Stimulated activated CD4-positive, alpha-beta T cell treated with anti-CD3 and anti-CD28 coated beads, Interleukin-1b, Interleukin-23, amount 100 ng/mL, for 48 hours (primary cell): ENCODE measurements around the gene RABGEF1.
A peak's percentile ranks its signal among the peaks of the same experiment; 100 is the strongest.
"Not testable (repeated sequence)": the region's sequence is repeated elsewhere in the genome, so short reads cannot be mapped to it uniquely, and the experiment has no call there.

Source experiments
- DNase-seq: peaks from one replicate; pipeline ENCODE4 v3.0.0-alpha.2; 2020

The RABGEF1 gene

DNA sequence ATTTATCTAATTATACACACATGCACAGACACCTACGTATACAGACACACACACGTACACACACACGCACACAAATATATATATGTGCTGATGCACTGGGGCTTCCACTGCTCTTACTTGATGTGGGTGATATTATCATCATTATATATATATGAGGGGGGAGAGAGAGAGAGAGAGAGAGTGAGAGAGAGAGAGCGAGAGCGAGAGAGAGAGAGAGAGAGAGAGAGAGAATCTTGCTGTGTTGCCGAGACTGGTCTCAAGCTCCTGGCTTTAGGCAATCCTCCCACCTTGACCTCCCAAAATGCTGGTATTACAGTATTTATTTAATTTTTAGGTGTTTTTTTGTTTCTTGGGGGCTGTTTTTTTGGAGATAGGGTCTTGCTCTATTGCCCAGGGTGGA lies 3.6 kb upstream of the RABGEF1 start:
- no peak for DNase-seq

DNA sequence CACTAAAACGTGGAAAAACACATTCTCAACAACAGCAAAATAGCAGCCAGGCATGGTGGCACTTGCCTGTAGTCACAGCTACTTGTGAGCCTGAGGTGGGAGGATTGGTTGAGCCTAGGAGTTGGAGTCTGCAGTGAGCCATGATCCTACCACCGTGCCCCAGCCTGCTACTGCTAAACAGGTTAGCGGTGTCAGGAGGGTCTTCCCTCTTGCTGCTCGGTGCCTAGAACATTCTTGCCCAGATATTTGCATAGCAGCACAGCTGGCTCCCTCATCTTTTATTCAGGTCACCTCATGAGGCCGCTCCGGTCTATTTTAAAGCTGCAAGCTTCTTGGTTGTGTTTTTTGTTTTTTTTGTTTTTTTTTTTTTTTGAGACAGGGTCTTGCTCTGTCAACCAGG lies 2.9 kb upstream of the RABGEF1 start:
- DNase-seq: no peak

DNA sequence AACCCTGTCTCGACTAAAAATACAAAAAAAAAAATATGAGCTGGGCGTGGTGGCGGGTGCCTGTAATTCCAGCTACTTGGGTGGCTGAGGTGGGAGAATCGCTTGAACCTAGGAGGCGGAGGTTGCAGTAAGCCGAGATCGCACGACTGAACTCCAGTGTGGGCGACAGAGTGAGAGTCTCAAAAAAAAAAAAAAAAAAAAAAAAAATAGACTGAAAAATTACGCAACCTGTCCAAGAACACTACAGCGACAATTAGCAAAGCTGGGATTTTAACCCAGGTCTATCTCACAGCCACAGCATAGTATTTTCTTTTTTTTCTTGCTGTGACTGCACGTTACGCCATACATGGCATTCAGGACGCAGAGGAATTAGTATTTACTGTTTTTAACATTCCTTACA lies 1.1 kb upstream of the RABGEF1 start:
- DNase-seq: no peak

DNA sequence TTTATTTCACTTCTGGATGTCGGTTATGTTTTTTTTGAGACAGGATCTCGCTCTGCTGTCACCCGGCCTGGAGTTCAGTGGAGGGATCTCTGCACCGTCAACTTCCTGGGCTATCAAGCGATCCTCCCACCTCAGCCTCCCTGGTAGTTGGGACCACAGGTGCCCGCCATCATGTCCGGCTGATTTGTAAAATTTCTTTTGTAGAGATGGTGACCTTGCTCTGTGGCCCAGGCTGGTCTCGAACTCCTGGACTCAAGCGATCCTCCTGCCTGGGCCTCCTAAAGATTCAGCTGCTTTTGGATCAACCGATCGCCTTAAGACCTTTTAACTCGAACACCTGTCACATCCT lies 606 bp upstream of the RABGEF1 start:
- peak; percentile 10 for DNase-seq

DNA sequence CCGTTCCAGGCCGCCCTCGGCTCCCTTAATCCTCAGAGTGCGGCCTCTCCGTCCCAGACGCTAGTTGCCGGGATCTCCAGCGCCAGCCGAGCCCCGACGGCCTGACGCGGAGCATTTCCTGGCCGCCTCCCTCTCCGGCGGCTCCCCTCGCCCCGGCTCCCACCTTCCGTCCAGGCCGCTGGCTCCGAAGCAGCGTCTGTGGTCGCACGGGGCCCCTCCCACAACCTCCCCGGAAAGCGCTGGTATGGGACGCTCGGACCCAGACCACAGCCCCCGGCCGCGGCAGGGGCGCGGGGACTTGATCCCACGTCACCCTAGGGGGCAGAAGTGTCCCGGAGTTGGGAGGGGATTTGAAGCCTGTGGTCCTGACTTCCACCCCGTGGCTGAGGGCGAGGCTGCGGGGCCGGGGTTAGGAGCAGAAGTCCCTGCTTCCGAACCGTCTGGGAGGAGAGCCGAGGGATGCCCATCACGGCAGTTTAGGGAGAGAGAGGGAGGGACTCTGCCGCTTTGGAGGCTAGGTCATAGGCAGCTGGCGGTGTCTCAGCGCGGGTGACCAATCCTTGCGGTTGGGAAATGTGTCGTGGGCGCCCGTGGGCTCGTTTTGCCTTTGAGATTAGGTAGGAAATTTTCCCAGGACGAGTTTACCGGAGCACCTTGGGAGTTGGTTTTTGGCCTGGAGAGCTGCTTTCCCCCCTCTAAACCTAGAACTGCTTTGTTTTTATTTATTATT lies 612 bp downstream of the RABGEF1 start:
- DNase-seq: peak; percentile 47

DNA sequence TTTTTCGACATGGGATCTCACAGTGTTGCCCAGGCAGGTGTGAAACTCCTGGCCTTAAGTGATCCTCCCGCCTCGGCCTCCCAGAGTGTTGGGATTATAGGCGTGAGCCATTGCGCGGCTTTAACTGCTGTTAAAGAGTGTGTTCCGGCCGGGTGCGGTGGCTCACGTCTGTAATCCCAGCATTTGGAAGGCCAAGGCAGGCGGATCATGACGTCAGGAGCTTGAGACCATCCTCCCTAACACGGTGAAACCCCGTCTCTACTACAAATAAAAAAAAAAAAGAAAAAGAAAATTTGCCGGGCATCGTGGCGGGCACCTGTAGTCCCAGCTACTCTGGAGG lies 1.1 kb downstream of the RABGEF1 start:
- DNase-seq: no peak

DNA sequence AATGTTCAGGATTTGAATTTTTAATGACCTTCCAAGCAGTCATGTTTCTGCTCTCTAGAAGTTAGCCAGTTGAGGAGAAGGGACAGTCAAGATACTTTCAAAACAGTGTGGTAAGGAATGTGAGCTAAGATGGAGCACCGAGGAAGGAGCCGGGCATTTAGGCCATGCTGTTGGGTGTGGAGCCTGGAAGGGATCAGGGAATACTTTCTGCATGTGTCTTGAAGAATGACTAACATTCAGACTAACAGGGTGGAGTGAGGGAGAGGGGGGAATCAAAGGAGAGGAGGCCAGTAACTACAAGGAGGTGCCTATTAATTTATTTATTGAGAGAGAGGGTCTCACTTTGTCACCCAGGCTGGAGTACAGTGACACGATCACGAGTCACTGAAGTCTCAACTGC lies 1.8 kb downstream of the RABGEF1 start:
- not testable (repeated sequence) for DNase-seq

DNA sequence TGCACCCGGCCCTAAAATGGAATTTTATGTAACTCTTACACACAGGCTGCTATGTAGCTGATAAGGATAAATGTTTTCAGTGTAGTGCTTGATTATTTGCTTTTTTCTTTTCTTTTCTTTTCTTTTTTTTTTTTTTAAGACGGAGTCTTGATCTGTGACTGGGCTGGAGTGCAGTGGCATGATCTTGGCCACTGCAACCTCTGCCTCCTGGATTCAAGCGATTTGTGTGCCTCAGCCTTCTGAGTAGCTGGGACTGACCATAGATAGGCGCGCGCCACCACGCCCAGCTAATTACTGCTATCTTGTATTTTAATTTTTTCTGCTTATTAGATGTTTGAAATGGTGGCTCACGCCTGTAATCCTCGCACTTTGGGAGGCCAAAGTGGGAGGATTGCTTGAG lies 3.4 kb downstream of the RABGEF1 start:
- no peak for DNase-seq

DNA sequence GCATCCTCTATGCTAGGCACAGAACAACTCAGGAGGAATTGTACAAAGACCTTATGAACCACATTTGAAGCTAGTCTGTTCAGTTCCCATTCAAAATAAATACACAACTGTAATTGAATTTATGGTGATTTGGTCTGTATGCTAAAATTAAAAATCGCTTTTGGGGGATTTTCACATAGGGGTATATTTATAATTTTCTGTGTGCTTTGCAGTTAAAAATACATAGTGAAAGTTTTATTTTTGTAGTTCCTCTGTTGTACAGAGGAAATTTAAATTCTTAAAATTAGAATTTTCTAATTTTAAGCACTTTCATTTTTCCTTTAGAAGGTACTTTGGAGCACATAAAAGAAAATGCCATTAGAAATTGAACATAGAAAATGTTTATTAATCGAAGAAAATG lies 6.9 kb downstream of the RABGEF1 start:
- DNase-seq: no peak

DNA sequence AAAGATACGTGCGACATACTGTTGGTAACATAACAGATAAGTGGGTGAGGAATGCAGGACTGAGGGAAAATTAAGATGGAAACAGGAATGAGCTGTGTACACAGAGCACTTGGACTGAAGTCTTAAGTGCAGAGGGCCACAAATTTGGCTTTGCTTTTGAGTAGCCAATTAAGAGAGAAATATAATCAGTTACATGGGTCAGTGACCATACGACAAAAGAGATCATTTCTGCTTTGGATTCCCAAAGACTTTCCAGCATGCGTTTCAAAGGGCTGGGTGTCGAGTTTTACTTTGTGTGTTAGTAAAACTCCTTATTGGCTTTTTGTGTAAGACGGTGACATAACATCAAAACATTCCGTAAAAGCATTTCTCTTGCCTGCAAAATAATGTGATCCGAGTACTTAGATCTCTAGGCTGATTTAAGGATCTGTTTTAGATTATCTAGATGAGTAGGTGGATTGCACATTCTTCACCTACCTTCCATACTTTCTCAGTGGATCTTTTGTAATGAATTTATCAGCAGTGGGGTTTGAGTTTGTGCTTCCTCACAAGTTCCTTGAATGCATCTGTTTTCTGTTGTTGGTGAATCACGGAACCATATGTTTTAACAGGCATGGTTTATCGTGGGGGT lies 7.5 kb downstream of the RABGEF1 start:
- no peak for DNase-seq

DNA sequence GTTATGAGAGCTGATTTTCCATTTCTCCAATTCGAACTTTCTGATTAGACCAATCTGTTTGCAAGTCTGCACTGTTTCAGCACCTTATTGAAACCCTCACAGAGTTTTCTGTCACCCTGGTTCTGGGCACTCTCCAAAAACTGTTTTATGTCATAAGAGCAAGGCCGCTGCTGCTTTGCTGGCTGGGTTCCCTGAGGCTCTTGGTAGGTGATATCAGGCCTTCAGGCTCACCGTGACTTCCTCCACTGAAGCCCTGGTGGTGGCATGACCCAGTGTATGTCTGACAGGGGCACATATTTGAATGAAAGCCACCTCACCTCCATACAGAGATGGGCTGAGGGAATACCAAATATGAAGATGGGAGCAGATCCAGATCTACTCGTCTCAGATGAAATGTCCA lies 8.3 kb downstream of the RABGEF1 start:
- no peak for DNase-seq

DNA sequence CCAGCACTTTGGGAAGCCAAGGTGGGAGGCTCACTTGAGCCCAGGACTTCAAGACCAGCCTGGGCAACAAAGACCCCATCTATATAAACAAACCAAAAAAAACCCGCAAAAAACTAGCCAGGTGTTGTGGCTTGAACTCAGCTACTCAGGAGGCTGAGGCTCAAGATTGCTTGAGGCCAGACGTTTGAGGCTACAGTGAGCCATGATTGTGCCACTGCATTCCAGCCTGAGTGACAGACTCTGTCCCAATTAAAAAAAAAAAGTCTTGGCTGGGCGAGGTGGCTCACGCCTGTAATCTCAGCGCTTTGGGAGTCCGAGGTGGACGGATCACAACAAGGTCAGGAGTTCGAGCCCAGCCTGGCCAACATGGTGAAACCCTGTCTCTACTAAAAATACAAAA lies 11.4 kb downstream of the RABGEF1 start:
- DNase-seq: no peak

DNA sequence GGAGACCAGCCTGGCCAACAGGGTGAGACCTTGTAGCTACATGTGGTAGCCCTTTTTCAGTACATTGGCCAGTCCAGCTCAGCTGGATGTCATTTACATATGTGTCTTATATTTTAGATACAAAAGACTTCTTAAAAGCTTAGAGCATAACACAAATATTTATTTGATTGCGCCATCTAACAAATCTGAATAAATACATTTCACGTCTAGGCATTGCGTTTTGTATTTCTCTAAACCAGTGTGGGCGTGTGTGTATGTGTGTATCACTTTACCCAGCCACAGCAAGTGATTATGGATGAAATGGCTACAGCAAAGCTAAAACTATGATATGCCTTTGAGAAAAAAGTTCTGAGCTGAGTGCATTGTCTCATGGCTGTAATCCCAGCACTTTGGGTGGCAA lies 14.0 kb downstream of the RABGEF1 start:
- DNase-seq: no peak

DNA sequence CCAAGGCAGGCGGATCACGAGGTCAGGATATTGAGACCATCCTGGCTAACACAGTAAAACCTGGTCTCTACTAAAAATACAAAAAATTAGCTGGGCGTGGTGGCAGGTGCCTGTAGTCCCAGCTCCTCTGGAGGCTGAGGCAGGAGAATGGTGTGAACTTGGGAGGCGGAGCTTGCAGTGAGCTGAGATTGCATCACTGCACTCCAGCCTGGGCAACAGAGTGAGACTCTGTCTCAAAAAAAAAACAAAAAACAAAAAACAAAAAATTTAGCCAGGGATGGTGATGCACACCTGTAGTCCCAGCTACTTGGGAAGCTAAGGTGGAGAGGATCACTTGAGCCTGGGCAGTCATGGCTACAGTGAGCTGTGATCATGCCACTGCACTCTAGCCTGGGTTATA lies 14.5 kb downstream of the RABGEF1 start:
- DNase-seq: not testable (repeated sequence)

DNA sequence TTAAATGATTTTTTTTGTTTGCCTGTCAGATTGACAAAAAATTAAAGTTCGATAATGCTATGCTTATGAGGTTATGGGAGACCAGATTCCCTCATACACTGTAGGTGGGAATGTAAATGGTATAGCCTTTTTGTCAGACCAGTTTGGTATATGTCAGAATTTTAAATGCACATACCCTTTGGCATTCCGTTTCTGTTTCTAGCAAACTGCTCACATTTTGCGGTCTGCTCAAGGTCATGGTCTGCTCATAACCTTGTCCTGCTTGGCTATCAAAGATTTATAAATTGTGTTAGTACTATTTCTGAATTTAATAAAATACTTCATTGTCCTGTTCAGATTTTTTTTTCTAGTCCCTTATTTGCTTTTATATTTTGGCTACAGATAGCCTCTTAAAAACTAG lies 15.7 kb downstream of the RABGEF1 start:
- DNase-seq: not testable (repeated sequence)

DNA sequence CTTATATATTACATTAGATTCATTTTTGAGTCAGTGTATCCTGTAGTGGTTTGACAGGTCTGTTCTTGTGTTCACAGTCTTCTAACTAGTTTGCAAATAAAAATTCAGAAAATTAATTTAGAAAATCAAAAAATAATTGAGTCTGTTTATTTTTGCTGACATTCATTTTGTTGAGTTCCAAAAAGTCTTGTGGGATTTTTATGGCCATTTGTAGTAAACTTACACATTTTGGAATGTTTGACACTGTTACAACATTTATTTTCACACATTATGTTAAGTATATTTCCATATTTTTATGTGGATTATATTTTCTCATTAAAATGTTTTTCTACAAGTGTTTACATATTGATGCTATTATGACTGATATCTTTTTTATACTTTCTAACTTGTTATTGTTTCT lies 16.4 kb downstream of the RABGEF1 start:
- DNase-seq: no peak

DNA sequence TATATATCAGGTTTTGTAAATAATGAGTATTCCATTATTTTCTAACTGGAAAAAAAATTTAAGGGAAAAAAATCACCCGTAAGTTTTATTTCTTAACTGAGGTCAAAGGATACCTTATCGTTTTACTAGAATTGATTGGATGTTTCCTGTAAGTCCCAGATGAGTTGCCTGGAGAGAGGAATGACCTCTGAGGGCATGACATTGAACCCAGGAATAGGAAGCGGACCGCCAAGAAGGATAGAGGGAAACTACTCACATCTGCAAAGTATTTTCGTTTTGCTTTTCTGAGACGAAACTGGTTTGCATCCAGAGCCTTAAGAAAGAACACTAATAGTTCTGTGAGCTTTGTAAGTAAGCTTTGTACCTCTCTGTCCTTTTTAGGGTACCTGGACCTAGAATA lies 17.4 kb downstream of the RABGEF1 start:
- DNase-seq: no peak

DNA sequence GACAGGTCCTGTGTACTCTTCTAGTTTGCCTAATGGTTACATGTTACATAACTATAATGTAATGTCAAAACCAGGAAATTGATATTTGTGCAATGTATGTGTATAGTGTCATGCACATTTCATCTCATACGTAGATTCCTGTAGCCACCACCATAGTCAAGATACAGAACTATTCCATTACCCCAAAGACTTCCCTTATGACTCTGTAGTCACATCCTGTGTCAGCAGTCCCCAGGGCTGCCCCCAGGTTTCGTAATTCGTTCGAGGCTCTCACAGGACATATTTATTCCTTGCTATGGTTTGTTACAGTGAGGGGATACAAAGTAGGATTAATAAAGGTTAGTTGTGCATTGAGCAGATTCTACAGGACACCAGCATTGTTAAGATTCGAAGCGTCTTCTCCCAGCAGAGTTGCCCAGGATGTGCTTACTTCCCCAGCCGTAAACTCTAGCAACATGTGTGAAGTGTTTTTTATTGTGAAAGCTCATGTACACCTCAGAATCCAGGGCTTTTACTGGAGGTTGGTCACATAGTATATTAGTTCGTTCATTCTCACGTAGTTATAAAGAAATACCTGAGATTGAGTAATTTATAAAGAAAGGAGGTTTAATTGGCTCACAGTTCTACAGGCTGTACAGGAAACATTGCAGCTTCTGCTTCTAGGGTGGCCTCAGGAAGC lies 18.6 kb downstream of the RABGEF1 start:
- DNase-seq: peak; percentile 49

DNA sequence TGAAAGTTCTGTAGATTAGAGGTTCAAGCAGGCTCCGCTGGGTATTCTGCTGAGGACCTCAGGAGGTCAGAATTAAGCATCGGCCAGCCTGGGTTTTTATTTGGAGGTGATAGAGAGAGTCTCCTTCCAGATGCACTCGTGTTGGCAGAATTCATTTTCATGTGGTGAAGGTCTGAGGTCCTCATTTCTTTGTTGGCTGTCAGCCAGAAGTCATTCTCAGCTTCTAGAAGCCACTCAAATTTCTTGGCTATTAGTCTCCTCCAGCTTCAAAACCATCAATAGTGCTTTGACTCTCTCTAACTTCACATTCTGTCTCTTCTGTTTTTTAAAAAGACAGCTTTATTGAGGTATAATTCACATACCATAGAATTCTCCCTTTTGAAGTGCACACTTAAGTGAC lies 22.6 kb downstream of the RABGEF1 start:
- DNase-seq: not testable (repeated sequence)

DNA sequence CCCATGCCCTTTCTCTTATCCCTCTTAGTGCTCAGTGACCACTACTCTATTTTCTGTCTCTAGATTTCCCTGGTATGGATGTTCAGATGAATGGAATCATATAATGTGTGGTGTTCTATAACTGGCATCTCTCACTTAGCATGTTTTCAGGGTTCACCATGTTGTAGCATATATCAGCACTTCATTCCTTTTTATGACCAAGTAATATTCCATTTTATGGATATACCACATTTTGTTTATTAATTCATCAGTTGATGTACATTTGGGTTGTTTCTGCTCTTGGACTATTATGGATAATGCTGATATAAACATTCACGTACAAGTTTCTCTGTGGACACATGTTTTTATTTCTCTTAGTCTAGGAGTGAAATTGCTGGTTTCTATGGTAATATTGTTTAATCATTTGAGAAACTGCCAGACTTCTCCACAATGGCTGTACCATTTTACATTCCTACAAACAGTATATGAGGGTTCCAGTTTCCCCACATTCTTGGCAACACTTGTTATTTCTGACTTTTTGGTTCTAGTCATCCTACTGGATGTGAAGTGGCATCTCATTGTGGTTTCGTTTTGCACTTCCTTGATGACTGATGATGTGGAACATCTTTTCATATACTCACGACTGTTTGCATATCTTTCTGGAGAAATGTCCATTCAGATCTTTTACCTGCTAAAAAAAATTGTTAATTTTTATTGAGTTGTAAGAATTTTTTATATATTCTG lies 23.3 kb downstream of the RABGEF1 start:
- DNase-seq: not testable (repeated sequence)

DNA sequence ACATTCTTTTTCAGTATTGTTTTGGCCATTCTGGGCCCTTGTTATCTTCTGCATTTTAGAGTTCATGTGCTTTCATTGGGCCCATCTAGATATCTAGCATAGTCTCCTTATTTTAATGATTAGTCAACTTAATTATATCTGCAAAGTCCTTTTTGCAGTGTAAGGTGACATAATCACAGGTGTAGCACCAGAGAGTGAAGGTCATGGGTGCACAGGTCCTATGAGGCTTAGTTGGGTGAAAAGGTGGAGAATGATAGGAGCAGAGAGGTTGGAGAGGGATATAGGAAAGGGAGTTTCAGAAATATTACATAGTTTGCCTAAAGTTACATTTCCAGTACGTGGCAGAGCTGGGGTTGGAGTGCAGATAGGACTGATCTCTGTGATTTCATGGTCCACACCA lies 24.4 kb downstream of the RABGEF1 start:
- not testable (repeated sequence) for DNase-seq

DNA sequence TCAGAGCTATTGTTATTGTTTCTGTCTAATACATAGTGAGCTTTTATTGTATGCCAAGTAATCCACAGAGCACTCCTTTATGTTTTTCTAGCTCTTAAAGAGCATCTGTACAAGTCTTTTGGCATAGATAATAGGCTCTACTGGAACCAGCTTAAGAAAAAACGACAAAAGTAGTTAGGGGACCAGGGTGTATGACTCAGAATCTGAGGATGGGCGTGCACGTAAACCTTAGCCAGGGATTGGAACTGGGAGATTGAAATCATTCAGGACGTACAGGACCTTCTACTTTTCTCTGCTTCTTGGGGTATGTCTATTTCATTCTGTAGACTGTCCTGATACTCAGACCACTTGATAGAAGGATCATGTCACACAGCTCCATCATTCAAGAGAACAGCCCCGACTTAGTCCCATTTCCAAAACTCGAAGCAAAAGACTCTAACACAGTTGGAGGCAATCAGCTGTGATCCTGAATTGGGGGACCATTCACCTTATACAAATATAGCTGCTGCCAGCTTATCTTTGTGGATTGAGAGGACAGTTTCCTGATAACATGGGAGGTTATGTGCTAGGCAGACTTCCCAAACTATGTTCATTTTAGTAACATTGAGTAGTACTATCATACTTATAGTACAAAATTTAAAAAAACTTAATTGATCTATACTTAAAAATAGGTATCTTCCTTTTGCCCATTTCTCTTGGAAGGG lies 24.9 kb downstream of the RABGEF1 start:
- not testable (repeated sequence) for DNase-seq

DNA sequence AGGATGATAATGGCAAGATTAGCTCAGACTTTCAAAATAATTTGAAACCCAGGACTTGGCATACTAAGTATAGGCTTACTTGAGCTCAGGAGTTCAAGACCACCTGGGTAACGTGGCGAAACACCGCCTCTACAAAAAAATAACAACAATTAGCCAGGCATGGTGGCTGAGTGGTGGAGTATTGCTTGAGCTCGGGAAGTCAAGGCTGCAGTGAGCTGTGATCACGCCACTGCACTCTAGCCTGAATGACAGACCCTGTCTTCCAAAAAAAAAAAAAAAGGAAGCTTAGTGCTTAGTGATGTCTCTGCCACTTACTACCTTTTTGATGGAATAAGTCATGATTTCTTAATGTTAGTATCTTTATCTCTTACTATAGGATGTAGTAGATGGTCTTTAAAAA lies 25.5 kb downstream of the RABGEF1 start:
- no peak for DNase-seq
